Measurements from ENCODE around the gene CIT. TPM values are rescaled to one million over a fixed set of nuclear protein-coding genes. Genes with fewer than 3 reads are reported as not detected.
"Not testable (repeated sequence)": the region's sequence is repeated elsewhere in the genome, so short reads cannot be mapped to it uniquely, and the experiment has no call there.

Gene CIT
- total RNA-seq, 2 experiments from 2014 or later: 113 to 132 TPM

- Mint-ChIP-seq H3K4me1 (no peaks in the 10 kb centered on the region), H3K9me3 (no peaks in the 10 kb centered on the region), H3K27ac (no peak overlapping the region), H3K36me3 (ENCODE audit: low read depth) (peaks cover 82% of the 10 kb centered on the region), H3K4me3 (no peak overlapping the region), H3K27me3 (no peaks in the 10 kb centered on the region)
- ChIA-PET POLR2A (no interaction called here), CTCF (no interaction called here)
- DNase-seq: no peak
Observed at GRCh38 chr12:119714614-119715267, 162.4 kb downstream of the CIT start.

DNA sequence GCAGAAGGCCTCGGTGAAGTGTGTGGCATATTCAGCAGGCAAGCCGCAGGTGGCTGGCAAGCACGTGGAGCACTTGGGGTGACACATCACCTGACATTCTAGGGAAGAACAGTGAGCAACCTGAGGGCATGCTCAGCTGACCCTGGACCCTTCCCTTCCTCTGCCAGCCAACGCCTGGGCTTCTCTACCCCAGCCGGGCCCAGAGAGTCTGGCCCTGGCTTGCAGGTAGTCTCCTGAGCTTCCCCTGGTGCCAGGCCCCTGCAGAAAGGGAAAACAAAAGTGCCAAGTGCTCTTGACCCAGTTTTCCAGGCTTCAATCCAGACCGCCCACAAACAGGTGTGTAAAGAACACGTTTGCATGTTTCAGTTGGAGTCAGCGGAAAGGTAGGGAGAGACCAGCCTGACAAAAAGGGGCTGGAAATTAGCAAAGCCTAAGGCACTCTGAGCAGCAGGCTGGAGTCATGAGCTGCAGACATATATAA, 163.5 kb downstream of the CIT start:
- DNase-seq: no peak
- no peaks in the 10 kb centered on the region for H3K27me3 Mint-ChIP-seq
- no peaks in the 10 kb centered on the region for H3K9me3 Mint-ChIP-seq
- peaks cover 83% of the 10 kb centered on the region for H3K36me3 Mint-ChIP-seq (ENCODE audit: low read depth)
- H3K4me3 Mint-ChIP-seq: no peak overlapping the region
- H3K27ac Mint-ChIP-seq: no peak overlapping the region
- ChIA-PET CTCF (interaction anchor here (0.6 kb wide), 1 partner anchor 218 kb away, joined by 4 read pairs; no protein-coding TSS in a partner anchor), POLR2A (no interaction called here)
- no peaks in the 10 kb centered on the region for H3K4me1 Mint-ChIP-seq

- peaks cover 81% of the 10 kb centered on the region for H3K36me3 Mint-ChIP-seq (ENCODE audit: low read depth)
Observed at GRCh38 chr12:119712721-119713120, 164.4 kb downstream of the CIT start.

DNA sequence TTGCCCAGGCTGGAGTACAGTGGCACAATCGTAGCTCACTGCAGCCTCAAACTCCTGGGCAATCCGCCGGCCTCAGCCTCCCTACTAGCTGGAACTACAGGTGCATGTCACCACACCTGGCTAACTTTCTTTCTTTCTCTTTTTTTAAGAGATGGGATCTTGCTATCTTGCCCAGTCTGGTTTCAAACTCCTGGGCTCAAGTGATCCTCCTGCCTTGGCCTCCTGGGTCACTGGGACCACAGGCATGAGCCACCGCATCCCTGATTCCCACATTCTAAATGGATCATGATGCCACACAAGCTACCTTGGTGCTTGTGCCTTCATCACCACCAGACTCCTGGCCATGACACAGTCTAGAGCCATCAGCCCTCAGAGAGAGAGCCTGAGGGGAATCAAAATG, 165.4 kb downstream of the CIT start:
- H3K4me3 Mint-ChIP-seq: no peak overlapping the region
- ChIA-PET POLR2A (no interaction called here), CTCF (no interaction called here)
- H3K4me1 Mint-ChIP-seq: no peaks in the 10 kb centered on the region
- H3K27ac Mint-ChIP-seq: no peak overlapping the region
- DNase-seq: no peak
- H3K9me3 Mint-ChIP-seq: peaks cover 2% of the 10 kb centered on the region
- no peaks in the 10 kb centered on the region for H3K27me3 Mint-ChIP-seq
- peaks cover 86% of the 10 kb centered on the region for H3K36me3 Mint-ChIP-seq (ENCODE audit: low read depth)

More at GRCh38 chr12:119712721-119713120, 164.4 kb downstream of the CIT start:
- DNase-seq: no peak
- H3K9me3 Mint-ChIP-seq: no peaks in the 10 kb centered on the region
- CTCF ChIA-PET: no interaction called here
- no peak overlapping the region for H3K27ac Mint-ChIP-seq
- no peaks in the 10 kb centered on the region for H3K27me3 Mint-ChIP-seq
- POLR2A ChIA-PET: no interaction called here
- H3K4me3 Mint-ChIP-seq: no peak overlapping the region
- H3K4me1 Mint-ChIP-seq: no peaks in the 10 kb centered on the region

DNA sequence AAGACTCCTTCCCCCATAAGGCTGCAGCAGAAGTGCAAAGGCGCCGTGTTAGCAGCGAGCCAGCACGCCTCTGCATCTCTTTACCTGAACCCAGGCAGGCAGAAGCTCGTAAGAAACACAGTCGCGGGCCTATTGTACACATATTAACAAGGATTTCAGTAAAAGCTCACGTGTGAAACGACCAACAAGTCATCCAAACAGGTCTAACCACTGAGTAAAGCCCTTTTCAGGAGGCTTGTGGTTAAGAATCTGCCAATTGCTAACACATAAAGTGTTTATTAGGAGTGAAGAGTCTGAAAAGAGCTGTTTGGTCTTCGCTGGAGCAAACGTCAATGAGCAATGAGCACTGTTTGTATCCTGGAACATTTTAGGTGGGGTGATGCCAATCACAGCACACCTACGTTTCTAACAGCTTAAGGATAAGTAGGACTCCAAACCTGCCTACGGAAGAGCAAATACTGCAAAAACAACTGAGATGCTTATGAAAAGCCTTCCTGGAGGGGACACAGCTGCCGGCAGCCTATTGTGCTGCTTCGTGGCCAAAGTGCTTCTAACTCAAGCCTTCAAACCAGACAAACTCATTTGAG, 166.1 kb downstream of the CIT start:
- Mint-ChIP-seq H3K27me3 (no peaks in the 10 kb centered on the region), H3K27ac (no peak overlapping the region), H3K4me3 (no peak overlapping the region), H3K36me3 (ENCODE audit: low read depth) (peaks cover 87% of the 10 kb centered on the region), H3K9me3 (peaks cover 2% of the 10 kb centered on the region), H3K4me1 (no peaks in the 10 kb centered on the region)
- CTCF ChIA-PET: interaction anchor here (0.8 kb wide), 1 partner anchor 90 kb away, joined by 3 read pairs; no protein-coding TSS in a partner anchor
- no peak for DNase-seq
- POLR2A ChIA-PET: no interaction called here

GRCh38 chr12:119710374-119710964, 166.7 kb downstream of the CIT start:
- Mint-ChIP-seq H3K4me1 (no peaks in the 10 kb centered on the region), H3K36me3 (ENCODE audit: low read depth) (peaks cover 82% of the 10 kb centered on the region), H3K27ac (no peak overlapping the region), H3K27me3 (no peaks in the 10 kb centered on the region), H3K9me3 (peaks cover 2% of the 10 kb centered on the region), H3K4me3 (no peak overlapping the region)
- DNase-seq: no peak
- ChIA-PET POLR2A (no interaction called here), CTCF (interaction anchor here (0.6 to 0.8 kb wide), 3 partner anchors 37 to 461 kb away, joined by 3 read pairs; no protein-coding TSS in a partner anchor)

- peaks cover 60% of the 10 kb centered on the region for H3K36me3 Mint-ChIP-seq (ENCODE audit: low read depth)
- H3K27me3 Mint-ChIP-seq, H3K4me3 Mint-ChIP-seq, POLR2A ChIA-PET, H3K4me1 Mint-ChIP-seq, DNase-seq, H3K9me3 Mint-ChIP-seq, H3K27ac Mint-ChIP-seq: not testable (repeated sequence)
- CTCF ChIA-PET: interaction anchor here (0.6 to 1.0 kb wide), 2 partner anchors 17 to 593 kb away, joined by 3 read pairs; no protein-coding TSS in a partner anchor
Observed at GRCh38 chr12:119706427-119706826, 170.7 kb downstream of the CIT start.

DNA sequence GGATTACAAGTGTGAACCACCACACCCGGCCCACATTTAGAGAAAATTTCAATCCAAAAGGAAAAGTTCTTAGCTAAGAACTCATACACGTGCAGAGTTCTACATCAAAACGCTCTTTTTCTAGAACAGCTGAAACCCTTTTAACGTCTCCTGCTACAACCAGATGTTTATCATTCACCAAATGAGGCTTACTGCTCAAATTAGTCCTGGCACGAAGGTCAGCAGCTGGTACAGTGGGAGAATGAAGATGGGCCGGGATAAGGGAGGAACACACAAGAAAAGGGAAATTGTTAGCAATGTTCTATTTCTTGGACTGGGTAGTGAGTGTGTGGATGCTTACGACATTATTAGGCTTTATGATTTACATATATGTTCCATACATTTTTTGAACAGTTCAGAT, 171.9 kb downstream of the CIT start:
- H3K36me3 Mint-ChIP-seq (ENCODE audit: low read depth): peaks cover 56% of the 10 kb centered on the region
- no peaks in the 10 kb centered on the region for H3K27me3 Mint-ChIP-seq
- peaks cover 2% of the 10 kb centered on the region for H3K9me3 Mint-ChIP-seq
- ChIA-PET CTCF (interaction anchor here (1.0 kb wide), 1 partner anchor 18 kb away, joined by 3 read pairs; no protein-coding TSS in a partner anchor), POLR2A (no interaction called here)
- H3K27ac Mint-ChIP-seq: no peak overlapping the region
- DNase-seq: no peak
- H3K4me1 Mint-ChIP-seq: no peaks in the 10 kb centered on the region
- H3K4me3 Mint-ChIP-seq: no peak overlapping the region

GRCh38 chr12:119704065-119704747, 172.9 kb downstream of the CIT start:
- ChIA-PET POLR2A (no interaction called here), CTCF (no interaction called here)
- H3K9me3 Mint-ChIP-seq: peaks cover 2% of the 10 kb centered on the region
- DNase-seq: no peak
- no peak overlapping the region for H3K4me3 Mint-ChIP-seq
- no peaks in the 10 kb centered on the region for H3K4me1 Mint-ChIP-seq
- H3K36me3 Mint-ChIP-seq (ENCODE audit: low read depth): peaks cover 49% of the 10 kb centered on the region
- no peak overlapping the region for H3K27ac Mint-ChIP-seq
- H3K27me3 Mint-ChIP-seq: no peaks in the 10 kb centered on the region

DNA sequence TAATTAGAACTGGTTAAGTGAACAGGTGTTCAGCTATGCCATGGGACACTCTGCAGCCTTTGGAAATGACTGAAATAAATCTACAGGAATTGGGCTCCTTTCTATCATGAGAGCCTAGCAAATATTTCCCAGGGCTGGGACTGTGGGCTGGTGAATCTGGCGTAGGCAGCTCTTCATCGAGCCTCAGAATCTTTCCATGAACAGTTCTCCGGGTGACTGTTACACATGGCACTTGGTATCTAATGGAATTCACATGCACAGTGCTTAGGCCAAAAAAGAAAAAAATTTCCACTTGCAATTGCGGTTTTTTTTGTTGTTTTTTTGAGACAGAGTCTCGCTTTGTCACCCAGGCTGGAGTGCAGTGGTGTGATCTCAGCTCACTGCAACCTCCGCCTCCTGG, 177.0 kb downstream of the CIT start:
- CTCF ChIA-PET: no interaction called here

DNA sequence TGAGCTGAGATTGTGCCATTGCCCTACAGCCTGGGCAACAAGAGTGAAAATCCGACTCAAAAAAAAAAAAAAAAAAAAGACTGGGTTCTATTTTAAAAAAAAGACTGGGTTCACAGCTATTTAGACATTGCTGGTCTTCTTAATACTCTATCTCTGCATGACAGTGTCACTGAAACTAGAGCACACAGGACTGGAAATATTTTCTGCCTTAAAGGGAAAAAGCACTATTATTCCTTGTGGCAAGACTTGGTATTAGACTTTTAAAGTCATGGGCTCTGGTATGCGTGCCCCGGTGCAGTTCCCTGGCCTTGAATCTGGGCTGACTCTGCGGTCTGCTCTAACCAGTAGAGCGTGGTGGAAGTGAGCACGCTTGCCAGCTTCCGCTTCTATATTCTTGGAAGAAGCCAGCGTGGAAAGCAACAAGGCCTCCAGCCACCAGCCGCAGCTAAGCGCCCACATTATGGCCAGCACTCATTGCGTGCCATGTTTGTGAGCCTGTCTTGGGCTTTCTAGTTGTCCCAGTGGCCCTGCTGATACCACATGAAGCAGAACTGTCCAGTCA, 177.8 kb downstream of the CIT start:
- no peak overlapping the region for H3K27ac Mint-ChIP-seq
- CTCF ChIA-PET: interaction anchor here (0.9 kb wide), 1 partner anchor 8 kb away, joined by 3 read pairs; no protein-coding TSS in a partner anchor
- H3K27me3 Mint-ChIP-seq: no peaks in the 10 kb centered on the region
- H3K4me1 Mint-ChIP-seq: no peaks in the 10 kb centered on the region
- POLR2A ChIA-PET: no interaction called here
- no peak for DNase-seq
- H3K36me3 Mint-ChIP-seq (ENCODE audit: low read depth): peaks cover 31% of the 10 kb centered on the region
- no peaks in the 10 kb centered on the region for H3K9me3 Mint-ChIP-seq
- no peak overlapping the region for H3K4me3 Mint-ChIP-seq

More for the DNA sequence above, 177.0 kb downstream of the CIT start:
- POLR2A ChIA-PET: no interaction called here
- Mint-ChIP-seq H3K27ac (no peak overlapping the region), H3K27me3 (no peaks in the 10 kb centered on the region), H3K4me1 (no peaks in the 10 kb centered on the region), H3K36me3 (ENCODE audit: low read depth) (peaks cover 37% of the 10 kb centered on the region), H3K9me3 (no peaks in the 10 kb centered on the region), H3K4me3 (no peak overlapping the region)
- DNase-seq: no peak

GRCh38 chr12:119696943-119697342, 180.2 kb downstream of the CIT start:
- Mint-ChIP-seq H3K4me3 (no peak overlapping the region), H3K9me3 (no peaks in the 10 kb centered on the region), H3K36me3 (ENCODE audit: low read depth) (peaks cover 33% of the 10 kb centered on the region), H3K27me3 (no peaks in the 10 kb centered on the region), H3K27ac (no peak overlapping the region), H3K4me1 (no peaks in the 10 kb centered on the region)
- POLR2A ChIA-PET: no interaction called here
- no peak for DNase-seq
- CTCF ChIA-PET: no interaction called here

DNA sequence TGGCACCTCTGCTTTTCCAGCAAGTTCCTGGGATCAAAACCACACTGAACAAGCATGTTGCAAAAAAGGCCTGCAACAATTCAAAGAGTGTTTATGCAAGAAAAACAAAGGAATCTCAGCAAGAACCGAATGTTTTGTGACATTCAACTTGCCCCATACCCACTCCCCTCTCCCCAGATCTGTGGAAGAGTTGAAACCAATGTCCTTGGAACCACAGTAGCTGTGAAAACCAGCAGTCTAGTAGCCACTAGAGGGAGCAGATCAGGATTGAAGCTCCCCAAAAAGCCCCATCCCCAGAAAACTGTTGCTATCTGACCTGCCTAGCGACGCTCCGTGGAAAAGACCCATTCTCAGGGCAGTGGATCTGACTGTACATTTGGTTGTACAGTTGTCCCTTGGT, 182.1 kb downstream of the CIT start:
- ChIA-PET CTCF (interaction anchor here (1.1 kb wide), 1 partner anchor 11 kb away, joined by 3 read pairs; no protein-coding TSS in a partner anchor), POLR2A (no interaction called here)
- no peak overlapping the region for H3K27ac Mint-ChIP-seq
- peaks cover 30% of the 10 kb centered on the region for H3K36me3 Mint-ChIP-seq (ENCODE audit: low read depth)
- H3K4me3 Mint-ChIP-seq: no peak overlapping the region
- H3K4me1 Mint-ChIP-seq: no peaks in the 10 kb centered on the region
- H3K9me3 Mint-ChIP-seq: no peaks in the 10 kb centered on the region
- no peak for DNase-seq
- H3K27me3 Mint-ChIP-seq: no peaks in the 10 kb centered on the region
